PC-9 (cell line): ENCODE data around the gene NOC4L. TPM values are rescaled to one million over a fixed set of nuclear protein-coding genes. Genes with fewer than 3 reads are reported as not detected.

ENCODE experiments used
- BruUV-seq: library from RNA; stranded (reverse); fragments of 400-500 nt; replicated peaks from 2 replicates; lab custom pipeline; 2021; lab: Mats Ljungman, UMichigan
- CTCF ChIA-PET: fragments of 300-600 bp; sonication (Branson Sonifier 250); formaldehyde crosslinking; loops from one replicate; lab custom pipeline; 2022; ENCODE audit warnings: antibody characterized with exemption; lab: Charles Lee
- POLR2A ChIA-PET: fragments of 300-600 bp; sonication (Branson Sonifier 250); formaldehyde crosslinking; loops from one replicate; lab custom pipeline; 2022; ENCODE audit warnings: antibody characterized with exemption; ENCODE audit not compliant: unreplicated experiment; lab: Charles Lee
- DNase-seq, 2 experiments: peaks; one replicate each; pipeline versions ENCODE4 v3.0.0 to v3.0.0-alpha.2; 2015 to 2022; ENCODE audit warnings: mixed read lengths in 1 of 2
- H2AFZ ChIP-seq: fragments of 200-600 bp; sonication (generic); 2 replicates; pipeline ENCODE4 v1.8.1; 2017; ENCODE audit warnings: antibody characterized with exemption
- H3F3A ChIP-seq: fragments of 200-600 bp; sonication (generic); 2 replicates; pipeline ENCODE4 v1.8.1; 2017; ENCODE audit warnings: antibody characterized with exemption, mild to moderate bottlenecking, low read depth; ENCODE audit not compliant: insufficient read depth
- H3K27ac ChIP-seq: fragments of 200-600 bp; sonication (generic); 2 replicates; pipeline ENCODE4 v1.6.1; 2016; ENCODE audit warnings: mixed run types
- H3K27me3 ChIP-seq: fragments of 200-600 bp; sonication (generic); 2 replicates; pipeline ENCODE4 v1.6.1; 2016; ENCODE audit warnings: low read depth, mixed run types; ENCODE audit not compliant: insufficient read depth
- H3K36me3 ChIP-seq: fragments of 200-600 bp; sonication (generic); 2 replicates; pipeline ENCODE4 v1.6.1; 2016; ENCODE audit warnings: low read depth, mixed run types
- H3K4me1 ChIP-seq: fragments of 200-600 bp; sonication (generic); replicated peaks from 2 replicates; pipeline ENCODE4 v1.6.1; 2016; ENCODE audit warnings: mixed run types; ENCODE audit not compliant: insufficient read depth
- H3K4me2 ChIP-seq: fragments of 200-600 bp; sonication (generic); 2 replicates; pipeline ENCODE4 v1.6.1; 2017; ENCODE audit warnings: mixed run types
- H3K4me3 ChIP-seq: fragments of 200-600 bp; sonication (generic); 2 replicates; pipeline ENCODE4 v1.6.1; 2016; ENCODE audit warnings: mixed run types
- H3K79me2 ChIP-seq: fragments of 200-600 bp; sonication (generic); 2 replicates; pipeline ENCODE4 v1.6.1; 2017; ENCODE audit warnings: low read depth, mixed run types
- H3K9me2 ChIP-seq: fragments of 200-600 bp; sonication (generic); 2 replicates; pipeline ENCODE4 v1.8.1; 2017; ENCODE audit warnings: mild to moderate bottlenecking; ENCODE audit not compliant: insufficient read depth
- H3K9me3 ChIP-seq: fragments of 200-600 bp; sonication (generic); 2 replicates; pipeline ENCODE4 v1.8.1; 2016; ENCODE audit warnings: low read depth; ENCODE audit not compliant: insufficient read depth
- H4K20me1 ChIP-seq: fragments of 200-600 bp; sonication (generic); 2 replicates; pipeline ENCODE4 v1.8.1; 2017; ENCODE audit not compliant: insufficient read depth
- EZH2 ChIP-seq: fragments of 200-600 bp; sonication (generic); IDR thresholded peaks from 2 replicates; pipeline ENCODE4 v1.8.0; 2017; ENCODE audit warnings: antibody characterized with exemption, low read depth
- intact Hi-C: fragments of 100-400 bp; cut with micrococcal nuclease; formaldehyde crosslinking; loops from one replicate; pipeline ENCODE4 v1.10.0; 2022; ENCODE audit not compliant: unreplicated experiment
- total RNA-seq: library from RNA; stranded (reverse); gene quantifications from 2 replicates; pipeline ENCODE4 v1.2.3, GENCODE V29; 2021
- TF ChIP-seq, protein P1 (sequence below): fragments of 200-600 bp; sonication (generic); conservative IDR thresholded peaks from 2 replicates; pipeline ENCODE4 v1.6.1; 2017; ENCODE audit warnings: mixed run types, antibody characterized with exemption, mild to moderate bottlenecking, moderate library complexity

The NOC4L gene
- total RNA-seq, 1 experiment from 2014 or later, result 27.1 TPM

- POLR2A ChIA-PET, result no interaction called here
- H4K20me1 ChIP-seq, result peaks cover 20% of the 10 kb centered on the region; the same call in 1 of the 2 replicates
- H3K79me2 ChIP-seq, result no peaks in the 10 kb centered on the region
- no peak overlapping the region for H2AFZ ChIP-seq
- no peaks in the 10 kb centered on the region for H3K9me2 ChIP-seq
- H3K27ac ChIP-seq, result no peak overlapping the region
- 0 out of 2 replicates have a peak, but pooled peaks cover 8% of the 10 kb centered on the region for H3F3A ChIP-seq
- H3K27me3 ChIP-seq, result no peaks in the 10 kb centered on the region
- no peak overlapping the region for H3K4me2 ChIP-seq
- H3K9me3 ChIP-seq, result no peaks in the 10 kb centered on the region
- H3K36me3 ChIP-seq, result peaks cover 13% of the 10 kb centered on the region; the same call in 1 of the 2 replicates
- no peak overlapping the region for H3K4me3 ChIP-seq
- no peaks in the 10 kb centered on the region for H3K4me1 ChIP-seq
- TF ChIP-seq, protein P1, sequence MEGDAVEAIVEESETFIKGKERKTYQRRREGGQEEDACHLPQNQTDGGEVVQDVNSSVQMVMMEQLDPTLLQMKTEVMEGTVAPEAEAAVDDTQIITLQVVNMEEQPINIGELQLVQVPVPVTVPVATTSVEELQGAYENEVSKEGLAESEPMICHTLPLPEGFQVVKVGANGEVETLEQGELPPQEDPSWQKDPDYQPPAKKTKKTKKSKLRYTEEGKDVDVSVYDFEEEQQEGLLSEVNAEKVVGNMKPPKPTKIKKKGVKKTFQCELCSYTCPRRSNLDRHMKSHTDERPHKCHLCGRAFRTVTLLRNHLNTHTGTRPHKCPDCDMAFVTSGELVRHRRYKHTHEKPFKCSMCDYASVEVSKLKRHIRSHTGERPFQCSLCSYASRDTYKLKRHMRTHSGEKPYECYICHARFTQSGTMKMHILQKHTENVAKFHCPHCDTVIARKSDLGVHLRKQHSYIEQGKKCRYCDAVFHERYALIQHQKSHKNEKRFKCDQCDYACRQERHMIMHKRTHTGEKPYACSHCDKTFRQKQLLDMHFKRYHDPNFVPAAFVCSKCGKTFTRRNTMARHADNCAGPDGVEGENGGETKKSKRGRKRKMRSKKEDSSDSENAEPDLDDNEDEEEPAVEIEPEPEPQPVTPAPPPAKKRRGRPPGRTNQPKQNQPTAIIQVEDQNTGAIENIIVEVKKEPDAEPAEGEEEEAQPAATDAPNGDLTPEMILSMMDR, result no peak
- TF ChIP-seq EZH2, result no peak
- intact Hi-C loops, result no loop called here
- BruUV-seq, result no TSS peak
- CTCF ChIA-PET, result no interaction called here
- DNase-seq, result no peak
Measured at GRCh38 chr12:132116709-132117557, 27.3 kb upstream of the NOC4L start.

DNA sequence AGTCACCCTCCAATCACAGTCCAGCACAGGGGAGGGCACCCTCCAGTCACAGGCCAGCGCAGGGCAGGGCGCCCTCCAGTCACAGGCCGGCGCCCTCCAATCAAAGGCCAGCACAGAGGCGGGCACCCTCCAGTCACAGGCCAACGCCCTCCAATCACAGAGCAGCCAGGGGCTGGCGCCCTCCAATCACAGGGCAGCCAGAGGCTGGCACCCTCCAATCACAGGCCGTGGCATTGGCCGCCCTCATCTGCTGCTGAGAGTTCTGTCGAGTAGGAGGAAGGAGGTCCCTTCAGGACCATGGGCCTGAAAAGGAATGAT, 26.7 kb upstream of the NOC4L start:
- no TSS peak for BruUV-seq
- no peak for DNase-seq
- Histone ChIP-seq H3K9me2 (no peaks in the 10 kb centered on the region), H3K79me2 (no peaks in the 10 kb centered on the region), H4K20me1 (peaks cover 20% of the 10 kb centered on the region; the same call in 1 of the 2 replicates), H3K27me3 (no peaks in the 10 kb centered on the region), H3K4me2 (no peak overlapping the region), H3K36me3 (peaks cover 13% of the 10 kb centered on the region; the same call in 1 of the 2 replicates), H3K4me3 (no peak overlapping the region), H3K4me1 (no peaks in the 10 kb centered on the region), H3F3A (0 out of 2 replicates have a peak, but pooled peaks cover 8% of the 10 kb centered on the region), H2AFZ (no peak overlapping the region), H3K27ac (no peak overlapping the region), H3K9me3 (no peaks in the 10 kb centered on the region)
- ChIA-PET POLR2A (no interaction called here), CTCF (no interaction called here)
- intact Hi-C loops, result no loop called here
- TF ChIP-seq, protein P1, result no peak
- TF ChIP-seq EZH2, result no peak

- Histone ChIP-seq H3K27me3 (no peaks in the 10 kb centered on the region), H3K9me3 (no peaks in the 10 kb centered on the region), H3K4me2 (no peak overlapping the region), H3F3A (0 out of 2 replicates have a peak, but pooled peaks cover 8% of the 10 kb centered on the region), H3K79me2 (no peaks in the 10 kb centered on the region), H2AFZ (no peak overlapping the region), H3K9me2 (no peaks in the 10 kb centered on the region), H3K4me3 (no peak overlapping the region), H3K4me1 (no peaks in the 10 kb centered on the region), H3K27ac (no peak overlapping the region), H4K20me1 (peaks cover 14% of the 10 kb centered on the region; the same call in 1 of the 2 replicates), H3K36me3 (peaks cover 13% of the 10 kb centered on the region; the same call in 1 of the 2 replicates)
- intact Hi-C loops, result no loop called here
- BruUV-seq, result no TSS peak
- no peak for DNase-seq
- TF ChIP-seq, protein P1, result no peak
- TF ChIP-seq EZH2, result no peak
- CTCF ChIA-PET, result no interaction called here
- POLR2A ChIA-PET, result no interaction called here
Measured at GRCh38 chr12:132118876-132119275, 25.4 kb upstream of the NOC4L start.
